GM12875 (cell line): ENCODE results near the gene NAV2.

Source experiments
- H3K4me3 ChIP-seq: one replicate; pipeline ENCODE4 v1.5.1; 2011; ENCODE audit warnings: low read depth, low read length, control low read depth
- CTCF ChIP-seq: IDR thresholded peaks from 2 replicates; pipeline ENCODE4 v1.5.1; 2011; ENCODE audit warnings: low read depth, mild to moderate bottlenecking, control low read depth, inconsistent platforms, low read length, moderate library complexity, borderline replicate concordance; ENCODE audit not compliant: insufficient read depth

NAV2 gene

GRCh38 chr11:19670030-19670791, 42.4 kb upstream of the NAV2 start:
- H3K4me3 ChIP-seq: no peak overlapping the region
- no peak for TF ChIP-seq CTCF

- H3K4me3 ChIP-seq: no peak overlapping the region
- TF ChIP-seq CTCF: no peak
Measured at GRCh38 chr11:19672586-19673206, 39.9 kb upstream of the NAV2 start.

GRCh38 chr11:19673924-19674729, 38.5 kb upstream of the NAV2 start:
- no peak for TF ChIP-seq CTCF
- H3K4me3 ChIP-seq: no peak overlapping the region

- no peak for TF ChIP-seq CTCF
- no peak overlapping the region for H3K4me3 ChIP-seq
Measured at GRCh38 chr11:19674836-19675235, 37.8 kb upstream of the NAV2 start.

- no peak for TF ChIP-seq CTCF
- H3K4me3 ChIP-seq: no peak overlapping the region
Measured at GRCh38 chr11:19675397-19675796, 37.2 kb upstream of the NAV2 start.

GRCh38 chr11:19676475-19677380, 35.9 kb upstream of the NAV2 start:
- no peak overlapping the region for H3K4me3 ChIP-seq
- TF ChIP-seq CTCF: no peak
